GM12875 (cell line): Measurements from ENCODE around the gene STAT5B.

Experiments used
- H3K4me3 ChIP-seq: one replicate; pipeline ENCODE4 v1.5.1; 2011; ENCODE audit warnings: low read depth, low read length, control low read depth
- CTCF ChIP-seq: IDR thresholded peaks from 2 replicates; pipeline ENCODE4 v1.5.1; 2011; ENCODE audit warnings: low read depth, mild to moderate bottlenecking, control low read depth, inconsistent platforms, low read length, moderate library complexity, borderline replicate concordance; ENCODE audit not compliant: insufficient read depth

The STAT5B gene

DNA sequence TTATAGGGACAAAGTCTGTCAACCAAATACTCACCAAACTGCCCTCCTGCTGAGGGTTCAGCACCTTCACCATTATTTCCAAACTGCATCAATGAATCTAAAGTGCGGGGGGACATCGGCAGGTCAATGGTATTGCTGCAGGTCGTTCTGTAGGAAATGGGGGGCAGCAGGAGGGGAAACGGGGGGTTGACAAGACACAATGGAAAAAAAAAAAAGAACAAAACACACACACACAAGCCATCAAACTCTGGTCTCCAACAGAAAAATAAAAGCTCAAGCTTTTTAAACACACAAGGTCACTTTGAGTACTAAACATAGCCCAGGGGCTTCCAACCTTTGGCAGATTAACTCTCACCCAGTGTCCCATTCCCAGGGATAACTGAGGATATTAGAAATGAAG is 40.6 kb upstream of the STAT5B start:
- no peak overlapping the region for H3K4me3 ChIP-seq
- no peak for TF ChIP-seq CTCF

- no peak overlapping the region for H3K4me3 ChIP-seq
- no peak for TF ChIP-seq CTCF
Observed at GRCh38 chr17:42315402-42316156, 39.4 kb upstream of the STAT5B start.

- no peak for TF ChIP-seq CTCF
- no peak overlapping the region for H3K4me3 ChIP-seq
Observed at GRCh38 chr17:42313773-42314566, 37.8 kb upstream of the STAT5B start.

GRCh38 chr17:42313389-42313772 is 37.2 kb upstream of the STAT5B start:
- no peak for TF ChIP-seq CTCF
- no peak overlapping the region for H3K4me3 ChIP-seq

DNA sequence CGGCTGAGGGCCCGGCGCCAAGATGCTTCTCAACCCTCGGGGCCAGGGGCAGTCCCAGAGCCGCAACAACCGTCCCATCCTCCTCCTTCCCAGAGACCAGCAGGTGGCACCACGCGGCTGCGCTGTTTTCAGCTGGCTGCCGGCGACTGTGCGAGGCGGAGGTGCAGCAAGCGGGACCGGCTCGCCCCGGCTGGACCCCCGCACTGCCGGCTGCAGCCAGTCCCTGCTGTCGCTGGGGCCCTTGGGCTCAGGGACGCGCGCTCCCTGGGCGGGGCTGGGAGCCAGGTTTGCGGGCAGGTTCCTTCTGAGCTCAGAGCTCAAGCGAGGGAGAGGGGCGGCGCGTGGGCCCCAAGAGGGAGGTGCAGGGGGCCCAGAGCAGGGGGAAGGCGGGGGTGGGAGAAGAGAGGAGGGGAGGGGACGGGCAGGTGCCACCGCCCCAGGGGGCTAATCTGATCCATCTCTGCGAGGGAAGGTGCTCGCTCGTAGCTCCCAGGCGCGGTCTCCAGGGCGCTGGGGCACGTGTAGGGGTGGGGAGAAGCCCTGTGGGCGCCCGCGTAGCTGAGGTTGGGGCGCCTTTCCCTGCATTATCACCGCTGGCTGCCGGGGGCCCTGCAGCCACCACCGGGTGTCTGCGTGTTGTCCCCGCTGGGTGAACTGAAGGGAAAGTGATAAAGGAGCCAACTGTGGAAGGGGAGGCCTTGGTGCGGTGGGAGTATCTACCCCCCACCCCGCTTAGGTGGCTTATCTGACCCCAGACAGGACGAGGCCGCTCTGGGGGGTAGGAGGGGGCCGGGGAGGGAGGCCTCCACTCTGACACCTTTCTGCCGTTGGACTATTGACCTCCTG is 36.3 kb upstream of the STAT5B start:
- TF ChIP-seq CTCF, result peak; percentile 77
- no peak overlapping the region for H3K4me3 ChIP-seq

DNA sequence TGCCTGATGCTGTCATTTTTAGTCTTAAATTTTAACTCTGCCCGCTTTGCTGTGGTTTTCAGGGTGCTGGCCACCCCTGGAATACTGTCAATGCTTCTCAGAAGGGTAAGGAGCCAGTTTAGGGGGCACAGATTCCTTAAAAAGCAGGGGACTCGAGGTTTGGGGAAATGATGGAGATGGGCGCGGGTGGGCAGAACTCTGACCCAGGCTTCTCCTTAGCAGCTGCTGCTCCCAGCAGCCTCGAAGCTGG is 35.8 kb upstream of the STAT5B start:
- H3K4me3 ChIP-seq, result no peak overlapping the region
- no peak for TF ChIP-seq CTCF
